ENCODE data around the gene PRKAB2.

GRCh38 chr1:147111381-147112130 lies 60.7 kb downstream of the PRKAB2 start:
- TF ChIP-seq ELF4 (IDR thresholded peaks at IDR 0.05) = no peak
- no peak for TF ChIP-seq NFRKB (IDR thresholded peaks at IDR 0.05)
- TF ChIP-seq BHLHE40 (IDR thresholded peaks at IDR 0.05; ENCODE audit: borderline replicate concordance) = no peak
- TF ChIP-seq SUZ12 (IDR thresholded peaks at IDR 0.05) = no peak

Data from HEK293T (cell line).